HG03039 (cell line): Measurements from ENCODE around the gene FFAR1.
"Not testable (repeated sequence)": the region's sequence is repeated elsewhere in the genome, so short reads cannot be mapped to it uniquely, and the experiment has no call there.

Experiments used
- ATAC-seq: cut with Tn5 transposase; IDR thresholded peaks from one replicate; pipeline ENCODE4 v1.9.1; 2021; ENCODE audit warnings: mild to moderate bottlenecking, moderate library complexity; ENCODE audit not compliant: unreplicated experiment

FFAR1 gene

DNA sequence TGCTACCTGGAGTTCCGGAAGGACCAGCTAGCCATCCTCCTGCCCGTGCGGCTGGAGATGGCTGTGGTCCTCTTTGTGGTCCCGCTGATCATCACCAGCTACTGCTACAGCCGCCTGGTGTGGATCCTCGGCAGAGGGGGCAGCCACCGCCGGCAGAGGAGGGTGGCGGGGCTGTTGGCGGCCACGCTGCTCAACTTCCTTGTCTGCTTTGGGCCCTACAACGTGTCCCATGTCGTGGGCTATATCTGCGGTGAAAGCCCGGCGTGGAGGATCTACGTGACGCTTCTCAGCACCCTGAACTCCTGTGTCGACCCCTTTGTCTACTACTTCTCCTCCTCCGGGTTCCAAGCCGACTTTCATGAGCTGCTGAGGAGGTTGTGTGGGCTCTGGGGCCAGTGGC is 11.7 kb downstream of the FFAR1 start:
- ATAC-seq = not testable (repeated sequence)

DNA sequence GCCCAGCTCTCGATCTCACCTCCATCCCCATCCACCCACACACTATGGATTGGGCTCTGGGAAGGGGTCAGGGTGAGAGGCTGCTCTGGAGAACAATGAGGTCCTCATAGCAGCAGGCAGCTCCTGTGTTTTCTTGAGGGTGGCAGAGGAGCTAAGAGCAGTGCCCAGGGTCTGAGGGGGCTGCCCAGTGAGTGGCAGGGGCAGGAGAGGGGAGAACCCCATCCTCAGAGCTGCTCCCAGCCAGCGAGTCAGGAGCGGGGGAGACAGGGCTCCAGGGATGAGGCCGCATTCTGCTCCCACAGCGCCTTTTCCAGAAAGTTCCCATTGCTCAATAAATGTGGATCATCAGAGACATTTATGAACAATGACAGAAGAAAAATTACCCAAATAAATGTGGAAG is 12.4 kb downstream of the FFAR1 start:
- ATAC-seq = not testable (repeated sequence)

DNA sequence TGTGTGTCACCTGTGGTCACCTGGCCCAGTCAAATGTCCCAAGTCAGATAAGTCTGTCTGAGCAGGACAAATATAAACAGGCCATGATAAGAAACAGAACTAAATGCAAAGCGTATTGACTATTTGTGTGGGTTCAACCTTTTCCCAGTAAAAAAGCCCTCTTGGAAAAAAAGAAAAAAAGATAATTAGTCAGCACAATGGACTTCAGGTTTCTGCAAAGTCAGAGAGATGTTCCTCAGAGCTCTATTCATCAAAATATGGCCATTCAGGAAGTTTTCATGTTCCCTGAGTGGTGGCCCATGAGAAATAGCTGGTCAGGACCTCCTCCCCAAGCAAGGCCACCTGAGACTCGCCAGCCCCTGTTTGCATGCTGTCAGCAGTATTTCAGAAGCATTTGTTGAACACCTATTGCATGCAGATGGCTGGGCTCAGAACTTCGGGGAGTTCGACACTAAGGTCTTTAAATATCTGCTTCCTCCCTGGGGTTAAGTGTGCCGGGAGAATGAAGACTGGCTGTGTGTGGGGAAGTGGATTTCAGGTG is 13.2 kb downstream of the FFAR1 start:
- no peak for ATAC-seq

DNA sequence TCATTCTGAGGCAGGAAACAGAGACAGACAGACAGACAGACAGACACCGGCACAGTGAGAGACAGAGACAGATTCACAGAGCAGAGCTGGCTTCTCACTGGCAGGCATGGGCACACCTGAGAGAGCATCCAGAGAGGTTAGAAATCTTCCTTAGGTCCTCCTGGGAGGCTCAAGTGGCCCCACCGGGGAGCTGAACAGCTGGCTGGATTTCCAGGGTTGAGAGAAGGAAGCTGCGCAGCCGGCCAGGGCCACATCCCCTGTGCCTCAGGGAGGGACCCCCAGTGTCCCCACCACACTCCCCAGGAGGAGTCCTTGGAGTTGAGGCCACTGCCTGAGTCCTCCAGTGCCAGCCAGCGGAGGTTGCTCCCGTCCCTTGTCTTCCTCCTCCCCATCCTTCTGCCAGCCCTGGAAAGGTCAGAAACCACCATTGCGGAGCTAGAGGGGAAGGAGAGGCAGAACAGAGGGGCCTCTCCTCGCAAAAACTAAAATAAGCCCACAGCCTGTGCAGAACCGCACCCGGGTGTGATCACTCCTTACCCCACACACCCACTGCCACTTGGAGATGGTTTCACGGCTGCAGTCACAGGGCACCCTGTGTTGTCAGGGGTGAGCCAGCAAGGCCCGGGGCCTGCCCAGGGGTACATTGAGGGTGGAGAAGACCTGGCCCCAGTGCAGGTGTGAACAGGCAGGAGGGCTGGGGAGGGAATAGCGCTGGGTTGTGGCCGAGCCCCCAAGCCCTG is 14.7 kb downstream of the FFAR1 start:
- ATAC-seq = no peak

DNA sequence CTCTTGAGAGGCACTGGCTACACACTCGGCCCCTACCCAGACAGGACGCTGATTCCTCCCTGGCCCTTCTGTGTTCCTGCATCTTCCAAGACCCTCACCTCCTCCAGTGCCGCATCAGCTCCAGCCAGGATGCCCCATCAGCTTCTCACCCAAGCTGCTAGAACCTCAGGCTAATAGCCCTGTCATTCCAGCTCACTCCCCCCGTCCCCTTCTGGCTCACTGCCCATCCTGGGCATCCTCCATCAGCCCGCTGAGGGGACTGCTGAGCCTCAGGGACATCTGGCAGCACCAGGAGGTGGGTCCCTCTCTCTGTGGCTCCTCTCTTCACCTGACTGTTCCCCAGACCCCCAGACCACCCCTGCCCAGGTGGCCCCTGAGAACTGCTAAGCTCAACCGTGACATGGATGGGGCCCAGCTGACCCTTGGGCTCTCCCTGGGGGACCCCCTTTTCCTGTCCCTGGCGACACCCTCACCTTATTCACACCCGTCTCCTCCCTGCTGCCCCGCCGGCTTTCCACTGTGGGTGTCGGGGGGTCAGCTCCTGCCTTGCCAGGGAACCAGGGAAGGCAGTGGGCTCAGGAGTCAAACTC is 15.4 kb downstream of the FFAR1 start:
- no peak for ATAC-seq

DNA sequence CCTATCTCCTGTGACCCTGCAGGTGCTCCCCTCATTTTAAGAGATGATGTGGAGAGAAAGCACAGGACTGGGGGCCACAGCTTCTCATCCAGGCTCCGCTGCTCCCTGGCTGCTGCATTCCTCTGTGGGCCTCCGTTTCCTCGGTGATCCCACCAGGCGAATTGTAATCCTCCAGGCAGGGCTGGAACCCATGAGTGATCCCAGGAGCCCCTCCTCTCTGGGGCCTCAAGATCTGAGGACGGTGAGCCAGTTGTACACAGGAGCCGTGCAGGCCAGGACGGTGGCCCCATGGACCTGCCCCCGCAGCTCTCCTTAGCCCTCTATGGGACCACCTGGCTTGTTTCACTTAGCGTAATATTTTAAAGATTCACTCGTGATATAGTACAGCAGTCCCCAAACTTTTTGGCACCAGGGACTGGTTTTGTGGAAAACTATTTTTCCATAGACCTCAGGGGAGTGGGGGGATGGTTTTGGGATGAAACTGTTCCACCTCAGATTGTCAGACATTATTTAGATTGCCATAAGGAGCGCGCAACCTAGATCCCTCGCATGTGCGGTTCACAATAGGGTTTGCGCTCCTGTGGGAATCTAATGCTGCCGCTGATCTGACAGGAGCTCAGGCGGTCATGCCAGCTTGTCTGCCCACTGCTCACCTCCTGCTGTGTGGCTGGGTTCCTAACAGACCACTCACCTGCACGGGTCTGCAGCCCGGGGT is 16.2 kb downstream of the FFAR1 start:
- no peak for ATAC-seq

DNA sequence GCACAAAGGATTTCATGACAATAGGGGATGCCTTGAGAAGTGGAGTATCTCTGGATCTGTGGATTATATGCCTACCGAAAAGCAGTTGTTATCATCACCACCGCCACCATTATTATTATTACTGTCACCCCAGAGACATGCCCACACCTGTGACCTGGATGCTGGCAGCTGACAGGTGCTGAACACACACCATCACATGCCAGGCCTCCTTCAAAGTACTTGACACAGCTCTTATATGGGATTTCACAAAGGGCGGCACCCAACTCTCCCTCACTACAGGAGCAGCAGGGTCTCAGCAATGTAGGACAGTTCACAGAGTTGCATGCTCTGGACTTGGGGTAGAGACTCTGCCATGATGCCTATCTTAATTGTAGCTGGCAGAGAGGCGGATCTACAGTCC is 17.6 kb downstream of the FFAR1 start:
- ATAC-seq = no peak

DNA sequence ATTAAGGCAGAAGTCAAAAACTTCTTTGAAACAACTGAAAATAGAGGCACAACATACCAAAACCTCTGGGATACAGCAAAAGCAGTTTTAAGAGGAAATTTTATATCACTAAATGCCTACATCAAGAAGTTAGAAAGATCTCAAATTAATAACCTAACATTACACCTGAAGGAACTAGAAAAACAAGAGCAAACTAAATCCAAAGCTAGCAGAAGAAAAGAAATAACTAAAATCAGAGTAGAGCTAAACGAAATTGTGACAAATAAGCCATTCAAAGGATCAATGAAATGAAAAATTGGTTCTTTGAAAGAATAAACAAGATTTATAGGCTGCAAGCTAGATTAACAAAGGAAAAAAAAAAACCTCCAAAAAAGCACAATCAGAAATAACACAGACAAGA is 20.7 kb downstream of the FFAR1 start:
- ATAC-seq = no peak

DNA sequence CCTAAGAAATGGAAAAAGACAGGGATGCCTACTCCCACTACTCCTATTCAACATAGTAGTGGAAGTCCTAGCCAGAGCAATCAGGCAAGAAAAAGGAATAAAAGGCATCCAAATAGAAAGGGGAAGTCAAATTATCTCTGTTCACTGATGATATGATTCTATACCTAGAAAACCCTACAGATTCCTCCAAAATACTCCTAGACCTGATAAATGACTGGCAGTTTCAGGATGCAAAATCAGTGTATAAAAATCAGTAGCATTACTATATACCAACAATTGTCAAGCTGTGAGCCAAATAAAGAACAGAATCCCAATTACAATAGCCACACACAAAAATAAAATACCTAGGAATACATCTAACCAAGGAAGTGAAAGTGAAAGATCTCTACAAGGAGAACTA is 21.8 kb downstream of the FFAR1 start:
- ATAC-seq = no peak

DNA sequence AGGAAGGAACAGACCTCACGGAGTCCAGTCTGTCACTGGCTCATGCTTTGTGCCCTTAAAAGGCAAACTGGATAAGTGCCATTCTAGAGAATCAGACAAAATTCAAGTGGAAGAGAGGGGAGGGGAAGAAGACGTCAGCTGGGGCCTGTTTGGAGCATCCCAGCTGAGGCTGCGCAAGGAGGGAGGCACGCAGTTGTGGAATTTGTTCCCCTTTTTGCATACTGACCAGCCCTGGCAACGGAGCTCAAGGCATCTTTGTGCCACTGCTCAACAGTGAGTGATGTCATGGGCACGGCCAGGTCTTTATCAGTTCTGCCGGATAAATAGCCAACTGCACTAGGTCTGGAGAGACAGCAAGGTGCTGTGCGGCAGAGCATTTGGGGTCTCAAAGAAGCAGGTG is 23.0 kb downstream of the FFAR1 start, which contains the start of gene GPR42:
Gene GPR42 (plus strand): TSS at position 347 of the 400 bp plus-strand sequence. CDS start 292 bp downstream, outside the sequence.
- ATAC-seq = no peak

DNA sequence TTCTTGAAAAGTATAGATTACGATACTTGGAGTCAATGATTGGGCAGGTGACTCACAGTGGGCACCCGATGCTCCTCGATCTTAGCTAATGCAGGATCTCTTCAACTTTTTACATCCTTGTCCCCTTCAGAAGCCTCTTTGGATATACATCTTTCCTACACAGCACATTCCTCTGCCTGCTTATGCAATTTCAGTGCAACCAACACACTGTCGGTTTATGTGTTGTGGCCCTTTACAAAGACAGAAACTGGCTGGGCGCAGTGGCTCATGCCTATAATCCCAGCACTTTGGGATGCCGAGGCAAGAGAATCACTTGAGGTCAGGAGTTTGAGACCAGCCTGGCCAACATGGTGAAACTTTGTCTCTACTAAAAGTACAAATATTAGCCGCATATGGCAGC is 25.8 kb downstream of the FFAR1 start:
- no peak for ATAC-seq

DNA sequence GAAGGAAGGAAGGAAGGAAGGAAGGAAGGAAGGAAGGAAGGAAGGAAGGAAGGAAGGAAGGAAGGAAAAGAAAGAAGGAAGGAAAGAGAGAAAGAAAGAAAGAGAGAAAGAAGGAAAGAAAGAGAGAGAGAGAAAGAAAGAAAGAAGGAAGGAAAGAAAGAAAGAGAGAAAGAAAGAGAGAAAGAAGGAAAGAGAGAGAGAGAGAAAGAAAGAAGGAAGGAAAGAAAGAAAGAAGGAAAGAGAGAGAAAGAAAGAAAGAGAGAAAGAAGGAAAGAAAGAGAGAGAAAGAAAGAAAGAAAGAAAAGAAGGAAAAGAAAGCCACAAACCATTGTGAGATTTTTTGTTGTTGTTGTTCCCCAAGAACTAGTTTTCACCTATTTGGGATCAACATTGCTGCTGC is 26.3 kb downstream of the FFAR1 start:
- ATAC-seq = not testable (repeated sequence)

DNA sequence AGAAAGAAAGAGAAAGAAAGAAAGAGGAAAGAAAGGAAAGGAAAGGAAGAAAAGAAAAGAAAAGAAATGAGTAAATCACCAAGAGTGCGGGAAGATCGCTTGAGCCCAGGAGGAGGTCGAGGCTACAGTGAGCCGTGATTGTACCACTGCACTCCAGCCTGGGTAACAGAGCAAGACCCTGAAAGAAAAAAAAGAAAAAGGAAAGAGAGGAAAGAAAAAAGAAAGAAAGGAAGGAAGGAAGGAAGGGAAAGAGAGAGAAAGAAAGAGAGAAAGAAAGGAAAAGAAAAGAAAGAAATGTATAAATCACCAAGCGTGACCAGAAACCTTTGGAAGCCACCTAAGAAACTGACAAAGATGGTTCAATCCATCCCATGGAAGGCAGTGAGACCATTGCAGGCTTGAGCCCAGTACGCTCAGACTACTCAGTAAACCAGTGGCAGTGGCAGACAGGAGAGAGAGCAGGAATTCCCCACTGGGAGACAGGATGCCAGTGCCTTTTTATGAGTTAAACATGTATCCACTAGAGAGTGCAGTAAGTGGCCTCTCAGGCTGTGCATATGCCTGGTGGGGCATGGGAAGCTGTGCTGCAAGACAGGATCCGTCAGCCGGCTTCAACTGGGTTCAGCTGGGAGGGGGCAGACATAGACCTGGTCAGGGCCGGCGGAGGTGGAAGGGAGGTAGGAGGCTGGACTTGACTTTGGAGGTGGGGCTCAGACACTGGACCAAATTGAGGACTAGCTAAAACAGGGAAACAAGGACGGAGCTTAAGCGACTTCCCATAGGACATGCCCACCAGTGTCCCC is 28.0 kb downstream of the FFAR1 start:
- no peak for ATAC-seq

DNA sequence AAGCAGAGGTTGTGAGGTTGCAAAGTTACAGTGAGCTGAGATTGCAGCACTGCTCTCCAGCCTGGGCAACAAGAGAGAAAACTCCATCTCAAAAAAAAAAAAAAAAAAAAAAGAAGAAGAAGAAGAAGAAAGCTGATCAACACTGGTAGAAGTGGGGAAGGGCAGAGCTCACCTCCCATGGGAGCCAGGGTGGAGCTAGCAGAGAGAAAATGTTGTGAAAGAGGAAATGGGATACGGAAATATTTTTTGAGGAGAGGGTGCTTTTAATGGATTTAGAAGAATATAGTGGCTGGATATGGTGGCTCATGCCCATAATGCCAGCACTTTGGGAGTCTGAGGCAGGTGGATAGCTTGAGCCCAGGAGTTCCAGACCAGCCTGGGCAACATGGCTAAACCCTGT is 30.0 kb downstream of the FFAR1 start:
- no peak for ATAC-seq

DNA sequence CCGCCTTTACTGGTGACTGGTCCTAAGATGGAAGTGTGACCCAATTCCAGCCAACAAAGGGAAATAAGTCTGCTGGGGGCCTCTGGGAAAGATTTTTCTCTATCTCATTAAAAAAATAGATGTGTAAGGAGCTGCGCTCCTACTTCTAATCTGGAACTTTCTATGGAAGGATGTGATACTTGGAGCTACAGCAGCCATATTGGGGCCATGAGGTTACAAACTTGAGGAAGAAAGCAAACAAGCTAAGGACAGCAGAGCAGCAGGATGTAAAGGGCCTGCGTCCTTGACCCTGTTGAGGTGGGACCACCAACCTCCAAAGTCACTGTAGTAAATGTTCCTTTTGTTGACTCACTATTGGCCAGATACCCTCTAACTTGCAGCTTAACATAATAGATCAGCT is 30.7 kb downstream of the FFAR1 start:
- ATAC-seq = no peak

DNA sequence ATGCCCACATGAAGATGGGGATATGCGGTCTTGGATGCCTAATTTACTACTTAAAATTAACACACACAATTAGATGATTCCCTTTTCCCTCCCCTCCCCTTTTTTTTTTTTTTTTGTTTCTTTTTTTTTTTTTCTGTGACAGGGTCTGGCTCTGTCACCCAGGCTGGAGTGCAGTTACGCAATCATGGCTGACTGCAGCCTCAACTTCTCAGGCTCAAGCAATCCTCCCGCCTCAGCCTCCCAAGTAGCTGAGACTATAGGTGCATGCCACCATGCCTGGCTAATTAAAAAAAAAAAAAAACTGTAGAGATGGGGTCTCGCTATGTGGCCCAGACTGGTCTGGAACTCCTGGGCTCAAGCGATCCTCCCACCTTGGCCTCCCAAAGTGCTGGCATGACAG is 31.8 kb downstream of the FFAR1 start:
- not testable (repeated sequence) for ATAC-seq

DNA sequence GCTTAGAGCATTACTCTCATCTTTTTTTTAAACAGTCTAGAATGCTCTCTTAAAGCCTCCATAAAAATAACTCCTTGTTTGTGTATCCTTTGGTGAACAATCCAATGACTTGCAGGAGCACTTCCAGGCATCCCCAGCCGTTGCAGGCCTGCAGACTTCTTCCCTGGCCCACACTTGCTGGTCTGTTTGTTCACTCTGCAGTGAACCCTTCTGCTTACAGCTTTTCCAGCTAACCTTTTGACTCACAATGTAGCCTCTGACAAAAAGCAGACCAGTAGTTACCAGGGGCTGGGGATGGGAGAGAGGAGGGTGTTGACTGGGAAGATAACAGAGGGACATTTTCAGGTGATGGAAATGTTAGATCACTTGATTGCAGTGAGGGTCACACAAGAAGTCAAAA is 32.3 kb downstream of the FFAR1 start:
- ATAC-seq = no peak

DNA sequence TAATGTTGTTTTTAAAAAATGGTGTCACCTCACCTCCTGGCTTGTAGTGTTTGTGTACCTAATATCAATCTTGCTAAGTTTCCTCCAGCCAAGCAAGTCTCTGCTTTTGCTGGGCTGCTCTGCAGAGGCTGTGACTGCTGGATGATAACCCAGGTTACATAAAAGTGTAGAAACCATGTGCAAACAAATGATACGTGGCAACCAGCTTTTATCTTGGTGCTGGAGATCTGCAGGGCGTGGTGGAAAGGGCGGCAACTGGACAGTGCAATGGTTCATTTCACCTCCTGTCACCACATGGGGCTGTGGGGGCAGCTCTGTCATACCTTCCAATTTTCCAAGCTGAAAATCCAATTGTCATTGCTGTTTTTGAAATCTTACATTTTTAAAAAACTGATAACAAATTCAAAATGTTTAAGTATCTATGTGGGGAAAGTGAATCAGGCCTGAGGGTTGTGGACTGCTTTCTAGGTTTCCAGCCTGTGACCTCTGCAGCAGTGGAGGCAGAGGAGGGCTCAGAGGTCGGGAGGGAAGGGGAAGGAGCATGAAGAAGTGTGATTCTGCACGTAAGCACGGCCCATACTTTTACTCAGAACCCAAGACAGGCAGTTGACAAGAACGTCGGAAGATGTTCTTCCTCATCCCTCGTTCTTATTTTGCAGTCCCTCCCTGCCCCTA is 32.9 kb downstream of the FFAR1 start:
- no peak for ATAC-seq

DNA sequence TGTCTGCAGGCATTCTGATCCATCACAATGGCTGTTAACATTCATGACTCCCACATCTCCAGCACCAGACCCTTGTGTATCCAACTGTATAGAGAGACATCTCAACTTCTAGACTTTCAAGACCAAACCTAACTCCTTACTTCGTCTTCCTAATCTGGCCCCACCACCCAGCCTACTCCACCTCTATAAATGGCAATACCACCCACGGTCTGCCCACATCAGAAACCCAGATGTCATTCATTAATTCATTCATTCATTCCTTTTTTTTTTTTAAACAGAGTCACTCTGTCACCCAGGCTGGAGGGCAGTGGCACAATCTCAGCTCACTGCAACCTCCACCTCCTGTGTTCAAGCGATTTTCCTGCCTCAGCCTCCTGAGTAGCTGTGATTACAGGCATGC is 33.6 kb downstream of the FFAR1 start:
- no peak for ATAC-seq

DNA sequence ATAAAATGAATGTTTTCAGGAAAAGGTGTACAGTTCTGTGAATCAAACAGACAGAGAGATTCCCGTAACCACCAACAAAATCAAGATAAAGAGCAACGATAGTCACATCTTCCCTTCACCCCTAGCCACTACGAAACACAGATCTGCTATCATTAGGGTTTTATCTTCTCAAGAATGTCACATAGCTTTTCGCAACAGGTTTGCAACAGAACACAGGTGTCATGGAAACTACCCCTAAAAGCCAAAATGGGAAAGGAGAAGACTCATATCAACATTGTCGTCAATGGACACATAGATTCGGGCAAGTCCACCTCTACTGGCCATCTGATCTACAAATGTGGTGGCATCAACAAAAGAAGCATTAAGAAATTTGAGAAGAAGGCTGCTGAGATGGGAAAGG is 34.2 kb downstream of the FFAR1 start:
- ATAC-seq = no peak
